ENCODE data around the gene FZR1. TPM values are rescaled to one million over a fixed set of nuclear protein-coding genes. Genes with fewer than 3 reads are reported as not detected.
A peak's percentile ranks its signal among the peaks of the same experiment; 100 is the strongest.

FZR1 gene
- polyA plus RNA-seq, 3 donors = 7.7 to 44.6 (median 9.4) TPM

DNA sequence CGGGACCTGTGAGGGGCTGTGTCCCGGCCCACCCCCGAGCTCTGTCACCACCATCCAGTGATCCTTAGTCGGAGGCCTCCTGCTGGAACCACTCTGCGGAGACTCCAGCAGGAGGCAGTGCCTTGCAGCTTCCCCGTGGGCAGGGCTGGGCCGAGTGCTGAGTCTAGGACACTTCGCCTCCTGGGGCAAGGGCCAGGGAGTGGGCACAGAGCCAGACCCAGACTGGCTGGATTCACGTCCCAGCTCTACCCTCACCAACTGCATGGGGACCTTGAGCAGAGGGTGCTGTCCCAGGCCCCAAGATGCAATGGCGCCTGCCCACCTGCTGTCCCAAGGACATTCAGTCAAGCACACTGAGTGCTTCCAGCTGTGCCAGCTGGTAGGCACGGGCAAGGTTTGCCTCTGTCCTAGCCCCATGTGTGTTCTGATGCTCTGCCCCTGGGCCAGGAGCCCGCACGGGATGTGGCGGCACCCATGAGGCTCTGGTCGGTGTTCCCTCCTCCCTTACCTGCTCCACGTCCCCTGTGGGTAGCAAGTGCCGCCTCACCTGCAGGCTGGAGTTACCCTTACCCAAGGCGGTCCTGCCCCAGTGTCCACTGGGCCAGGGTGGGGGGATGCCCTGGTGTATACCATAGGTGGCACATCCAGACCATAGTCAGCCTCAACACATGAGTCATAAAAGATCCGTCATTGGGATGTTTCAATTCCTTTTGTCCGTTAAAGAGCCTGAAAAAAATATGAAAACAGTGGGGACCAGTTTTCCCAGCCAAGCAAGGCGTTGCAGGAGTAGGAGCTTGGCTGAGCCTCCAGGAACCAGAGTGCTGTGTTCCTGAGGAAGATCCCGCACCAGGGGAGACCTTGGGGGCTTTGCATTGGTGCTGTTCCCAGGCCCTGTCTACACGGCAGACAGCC is 7.4 kb downstream of the FZR1 start:
- Histone ChIP-seq H3K79me2 (ENCODE audit: insufficient read depth, low read length) (peaks cover 100% of the 10 kb centered on the region), H3K27ac (ENCODE audit: low read depth in 1 of 2, low read length in 2 of 2) (no peak overlapping the region), H3K9ac (ENCODE audit: insufficient read depth, low read length, poor library complexity, severe bottlenecking) (no peak overlapping the region), H3K9me3 (replicated peaks in 1 of 2; ENCODE audit: control insufficient read depth in 1 of 2, insufficient read depth in 1 of 2, low read length in 2 of 2) (no peaks in the 10 kb centered on the region), H3K4me2 (replicated peaks; ENCODE audit: extremely low read depth, low read length, poor library complexity, severe bottlenecking) (no peak overlapping the region), H3K4me1 (ENCODE audit: control insufficient read depth in 1 of 2, insufficient read depth in 2 of 2, low read length in 2 of 2) (no peaks in the 10 kb centered on the region), H3K4me3 (replicated peaks in 1 of 3; ENCODE audit: low read depth in 2 of 3, low read length in 3 of 3) (no peak overlapping the region), H3K27me3 (ENCODE audit: control insufficient read depth in 2 of 2, insufficient read depth in 2 of 2, low read length in 2 of 2) (no peaks in the 10 kb centered on the region), H4K20me1 (ENCODE audit: insufficient read depth, low read length) (peaks cover 100% of the 10 kb centered on the region), H2AFZ (ENCODE audit: insufficient read depth, low read depth, low read length, poor library complexity, severe bottlenecking) (no peak overlapping the region), H3K36me3 (replicated peaks in 1 of 2; ENCODE audit: control insufficient read depth in 1 of 2, insufficient read depth in 2 of 2, low read length in 2 of 2) (peaks cover 34 to 45% of the 10 kb centered on the region in 2 donors)
- TF ChIP-seq, protein P1, sequence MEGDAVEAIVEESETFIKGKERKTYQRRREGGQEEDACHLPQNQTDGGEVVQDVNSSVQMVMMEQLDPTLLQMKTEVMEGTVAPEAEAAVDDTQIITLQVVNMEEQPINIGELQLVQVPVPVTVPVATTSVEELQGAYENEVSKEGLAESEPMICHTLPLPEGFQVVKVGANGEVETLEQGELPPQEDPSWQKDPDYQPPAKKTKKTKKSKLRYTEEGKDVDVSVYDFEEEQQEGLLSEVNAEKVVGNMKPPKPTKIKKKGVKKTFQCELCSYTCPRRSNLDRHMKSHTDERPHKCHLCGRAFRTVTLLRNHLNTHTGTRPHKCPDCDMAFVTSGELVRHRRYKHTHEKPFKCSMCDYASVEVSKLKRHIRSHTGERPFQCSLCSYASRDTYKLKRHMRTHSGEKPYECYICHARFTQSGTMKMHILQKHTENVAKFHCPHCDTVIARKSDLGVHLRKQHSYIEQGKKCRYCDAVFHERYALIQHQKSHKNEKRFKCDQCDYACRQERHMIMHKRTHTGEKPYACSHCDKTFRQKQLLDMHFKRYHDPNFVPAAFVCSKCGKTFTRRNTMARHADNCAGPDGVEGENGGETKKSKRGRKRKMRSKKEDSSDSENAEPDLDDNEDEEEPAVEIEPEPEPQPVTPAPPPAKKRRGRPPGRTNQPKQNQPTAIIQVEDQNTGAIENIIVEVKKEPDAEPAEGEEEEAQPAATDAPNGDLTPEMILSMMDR (IDR thresholded peaks at IDR 0.05) = no peak
- Mint-ChIP-seq H3K27me3 (ENCODE audit: low read depth in 3 of 3) (peaks cover 0 to 3% (median 0%) of the 10 kb centered on the region in 3 donors), H3K4me3 (no peak overlapping the region), H3K9me3 (no peaks in the 10 kb centered on the region), H3K4me1 (peaks cover 13% of the 10 kb centered on the region), H3K36me3 (peaks cover 31 to 55% of the 10 kb centered on the region in 2 donors), H3K27ac (peak overlapping the region in 2 of 7 donors; percentile 28 to 55)
- WGBS (ENCODE audit: insufficient coverage) = 95% methylated on average over 19 of the region's 23 CpGs
- intact Hi-C loops (cut with micrococcal nuclease) = no loop called here
- DNase-seq = no peak

DNA sequence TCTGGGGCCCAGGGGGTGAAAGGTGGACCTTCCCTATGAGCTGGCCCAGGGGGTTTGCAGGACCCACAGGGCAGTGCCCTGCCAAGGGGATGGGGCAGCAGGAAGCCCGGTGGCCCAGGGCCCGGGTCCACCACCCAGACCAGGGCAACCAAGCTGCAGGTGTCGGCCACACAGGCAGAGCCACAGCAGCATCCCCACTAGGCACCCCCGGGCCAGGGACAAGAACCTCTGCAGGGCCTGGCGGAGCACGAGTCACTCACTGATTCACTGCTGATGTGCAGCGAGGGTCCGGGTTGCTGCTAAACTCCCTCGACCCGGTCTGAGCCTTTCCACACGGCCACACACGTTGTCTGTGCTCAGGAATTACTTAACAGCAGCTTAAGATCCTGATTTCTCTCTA is 8.8 kb downstream of the FZR1 start:
- intact Hi-C loops (cut with micrococcal nuclease) = no loop called here
- 92% methylated on average over 12 of the region's 12 CpGs for WGBS (ENCODE audit: insufficient coverage)
- Histone ChIP-seq H3K36me3 (replicated peaks in 1 of 2; ENCODE audit: control insufficient read depth in 1 of 2, insufficient read depth in 2 of 2, low read length in 2 of 2) (peaks cover 37 to 49% of the 10 kb centered on the region in 2 donors), H3K27me3 (ENCODE audit: control insufficient read depth in 2 of 2, insufficient read depth in 2 of 2, low read length in 2 of 2) (no peaks in the 10 kb centered on the region), H3K4me3 (replicated peaks in 1 of 3; ENCODE audit: low read depth in 2 of 3, low read length in 3 of 3) (no peak overlapping the region), H3K4me2 (replicated peaks; ENCODE audit: extremely low read depth, low read length, poor library complexity, severe bottlenecking) (no peak overlapping the region), H4K20me1 (ENCODE audit: insufficient read depth, low read length) (peaks cover 100% of the 10 kb centered on the region), H2AFZ (ENCODE audit: insufficient read depth, low read depth, low read length, poor library complexity, severe bottlenecking) (no peak overlapping the region), H3K79me2 (ENCODE audit: insufficient read depth, low read length) (peaks cover 100% of the 10 kb centered on the region), H3K27ac (ENCODE audit: low read depth in 1 of 2, low read length in 2 of 2) (no peak overlapping the region), H3K4me1 (ENCODE audit: control insufficient read depth in 1 of 2, insufficient read depth in 2 of 2, low read length in 2 of 2) (no peaks in the 10 kb centered on the region), H3K9me3 (replicated peaks in 1 of 2; ENCODE audit: control insufficient read depth in 1 of 2, insufficient read depth in 1 of 2, low read length in 2 of 2) (no peaks in the 10 kb centered on the region), H3K9ac (ENCODE audit: insufficient read depth, low read length, poor library complexity, severe bottlenecking) (no peak overlapping the region)
- Mint-ChIP-seq H3K9me3 (no peaks in the 10 kb centered on the region), H3K36me3 (peaks cover 27 to 55% of the 10 kb centered on the region in 2 donors), H3K27me3 (ENCODE audit: low read depth in 3 of 3) (peaks cover 0 to 3% (median 0%) of the 10 kb centered on the region in 3 donors), H3K27ac (peak overlapping the region in 2 of 7 donors; percentile 8 to 61), H3K4me3 (no peak overlapping the region), H3K4me1 (peaks cover 3% of the 10 kb centered on the region)
- TF ChIP-seq, protein P1 (IDR thresholded peaks at IDR 0.05) = no peak
- no peak for DNase-seq

Measured in CD14-positive monocyte (primary cell).